K562 (cell line): ENCODE measurements around the gene AIMP2. TPM values are rescaled to one million over a fixed set of nuclear protein-coding genes. Genes with fewer than 3 reads are reported as not detected.

Experiments
- ATF1 ChIP-seq, 2 experiments: fragments of 450-650 bp in 1 of 2; IDR thresholded peaks; 2 replicates each; pipeline ENCODE4 v1.6.1; 2016; ENCODE audit warnings: missing compliant biosample characterization in 1 of 2, missing genetic modification characterization in 1 of 2
- ELF1 ChIP-seq: fragments of 200-800 bp; sonication (Bioruptor generic); IDR thresholded peaks from 2 replicates; pipeline ENCODE4 v1.6.1; 2016; ENCODE audit warnings: missing genetic modification characterization, missing compliant biosample characterization
- HDAC1 ChIP-seq, 2 experiments: fragments of 450-650 bp; IDR thresholded peaks; 2 replicates each; pipeline ENCODE4 v1.6.1; 2016 to 2017; ENCODE audit warnings: inconsistent platforms in 1 of 2, mild to moderate bottlenecking in 1 of 2, moderate library complexity in 1 of 2
- JUN ChIP-seq, 2 experiments: sonication (generic) in 1 of 2; formaldehyde crosslinking in 1 of 2; IDR thresholded peaks; 2 replicates each; pipeline versions ENCODE4 v1.6.1 to v1.8.0; 2012 to 2022; ENCODE audit warnings: borderline replicate concordance in 2 of 2, mild to moderate bottlenecking in 2 of 2, improper control_type of control experiment in 1 of 2, low read depth in 1 of 2, low read length in 1 of 2, missing genetic modification reagents in 1 of 2
- SIRT6 ChIP-seq: IDR thresholded peaks from one replicate; pipeline ENCODE4 v1.6.1; 2012; ENCODE audit warnings: low read depth, mild to moderate bottlenecking, control low read depth, inconsistent platforms, low read length, moderate library complexity
- SREBF1 ChIP-seq: fragments of 150-350 bp; IDR thresholded peaks from 2 replicates; pipeline ENCODE4 v1.6.1; 2014; ENCODE audit warnings: antibody characterized with exemption, low read depth, low read length, borderline replicate concordance
- TAL1 ChIP-seq: fragments of 450-650 bp; IDR thresholded peaks from 2 replicates; pipeline ENCODE4 v1.6.1; 2016; ENCODE audit warnings: mild to moderate bottlenecking
- polyA plus RNA-seq, 8 experiments: library from polyadenylated mRNA; depleted of rRNA in 4 of 8; stranded (reverse) in 5 of 8; unstranded in 3 of 8; fragments of >200 nt; fragmentation: Nextera tagmentation in 2 of 8; fragmentation: Illumina TruSeq in 1 of 8; extraction: Ambion mirVana in 2 of 8; extraction: Trizol in 1 of 8; gene quantifications; 2 replicates each; pipeline versions ENCODE4 v1.2.1 to v1.2.3, GENCODE V29; 2011 to 2014; ENCODE audit warnings: inconsistent platforms in 1 of 8, missing spikeins in 1 of 8
- total RNA-seq, 7 experiments: library from RNA; depleted of rRNA in 6 of 7; stranded (reverse); fragments of >200 nt in 6 of 7; fragmentation: Illumina TruSeq in 2 of 7; extraction: Trizol in 2 of 7; gene quantifications; 2 replicates each; pipeline versions ENCODE4 v1.2.1 to v1.2.3, GENCODE V29; 2011 to 2021; ENCODE audit warnings: low replicate concordance in 1 of 7
- TF ChIP-seq, protein P1 (sequence below): fragments of 450-650 bp; IDR thresholded peaks from 2 replicates; pipeline ENCODE4 v1.7.0; 2016; ENCODE audit warnings: borderline replicate concordance
- TF ChIP-seq, protein P2 (sequence below): fragments of 250-450 bp; sonication (Bioruptor Pico); IDR thresholded peaks from 2 replicates; pipeline ENCODE4 v1.6.1; 2021; ENCODE audit warnings: mild to moderate bottlenecking
- TF ChIP-seq, protein P3 (sequence below): fragments of 150-350 bp; conservative IDR thresholded peaks from 2 replicates; pipeline ENCODE4 v1.6.1; 2014; ENCODE audit warnings: low read length
- TF ChIP-seq, protein P4 (sequence below), 2 experiments: fragments of 250-450 bp in 1 of 2; fragments of 450-650 bp in 1 of 2; sonication (Bioruptor Pico) in 1 of 2; IDR thresholded peaks; 2 replicates each; pipeline versions ENCODE4 v1.6.1 to v1.8.0; 2016 to 2021; ENCODE audit warnings: mild to moderate bottlenecking in 2 of 2, moderate library complexity in 2 of 2, missing compliant biosample characterization in 1 of 2, missing genetic modification characterization in 1 of 2
- TF ChIP-seq, protein P5 (sequence below): fragments of 450-650 bp; IDR thresholded peaks from 2 replicates; pipeline ENCODE4 v1.6.1; 2018; ENCODE audit warnings: mild to moderate bottlenecking, low read depth; ENCODE audit not compliant: partially characterized antibody
- TF ChIP-seq, protein P6 (sequence below): sonication (generic); formaldehyde crosslinking; IDR thresholded peaks from 2 replicates; pipeline ENCODE4 v1.8.0; 2022; ENCODE audit warnings: missing genetic modification reagents, mild to moderate bottlenecking, borderline replicate concordance

The AIMP2 gene
- total and polyA plus RNA-seq, 9 of the 15 experiments (the other 6 are each of a cell fraction or from before 2014, with no cell fraction given), result 47.5 to 84.9 (median 63.5) TPM

DNA sequence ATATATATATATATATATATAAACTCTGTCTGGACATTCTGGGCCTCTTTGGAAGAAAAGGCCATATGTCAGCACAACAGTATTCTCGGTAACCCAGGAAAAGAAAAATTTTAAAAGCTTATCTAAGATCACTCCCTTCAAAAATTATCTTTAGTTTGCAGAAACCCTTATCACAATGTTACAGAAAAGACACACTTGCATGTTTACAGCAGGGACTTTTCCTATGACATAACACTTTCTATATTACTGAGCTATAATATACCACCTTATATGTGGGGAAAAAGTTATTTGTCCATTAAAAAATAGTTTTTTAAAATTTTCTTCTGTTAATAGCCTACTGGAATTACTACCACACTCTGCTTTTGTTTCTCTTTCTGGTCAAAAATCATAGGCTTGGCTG, 47.5 kb downstream of the AIMP2 start (continued):
- TF ChIP-seq, protein P1, sequence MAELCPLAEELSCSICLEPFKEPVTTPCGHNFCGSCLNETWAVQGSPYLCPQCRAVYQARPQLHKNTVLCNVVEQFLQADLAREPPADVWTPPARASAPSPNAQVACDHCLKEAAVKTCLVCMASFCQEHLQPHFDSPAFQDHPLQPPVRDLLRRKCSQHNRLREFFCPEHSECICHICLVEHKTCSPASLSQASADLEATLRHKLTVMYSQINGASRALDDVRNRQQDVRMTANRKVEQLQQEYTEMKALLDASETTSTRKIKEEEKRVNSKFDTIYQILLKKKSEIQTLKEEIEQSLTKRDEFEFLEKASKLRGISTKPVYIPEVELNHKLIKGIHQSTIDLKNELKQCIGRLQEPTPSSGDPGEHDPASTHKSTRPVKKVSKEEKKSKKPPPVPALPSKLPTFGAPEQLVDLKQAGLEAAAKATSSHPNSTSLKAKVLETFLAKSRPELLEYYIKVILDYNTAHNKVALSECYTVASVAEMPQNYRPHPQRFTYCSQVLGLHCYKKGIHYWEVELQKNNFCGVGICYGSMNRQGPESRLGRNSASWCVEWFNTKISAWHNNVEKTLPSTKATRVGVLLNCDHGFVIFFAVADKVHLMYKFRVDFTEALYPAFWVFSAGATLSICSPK, result no peak
- TF ChIP-seq HDAC1 (IDR thresholded peaks at IDR 0.05), result peak; percentile 46 to 66; a peak in 1 of 4 replicates
- TF ChIP-seq TAL1, result peak; percentile 98
- no peak for TF ChIP-seq SREBF1
- no peak for TF ChIP-seq ATF1 (CRISPR knock-in tag; IDR thresholded peaks at IDR 0.05)
- TF ChIP-seq ATF1 (tag; IDR thresholded peaks at IDR 0.05), result no peak
- TF ChIP-seq, protein P2, sequence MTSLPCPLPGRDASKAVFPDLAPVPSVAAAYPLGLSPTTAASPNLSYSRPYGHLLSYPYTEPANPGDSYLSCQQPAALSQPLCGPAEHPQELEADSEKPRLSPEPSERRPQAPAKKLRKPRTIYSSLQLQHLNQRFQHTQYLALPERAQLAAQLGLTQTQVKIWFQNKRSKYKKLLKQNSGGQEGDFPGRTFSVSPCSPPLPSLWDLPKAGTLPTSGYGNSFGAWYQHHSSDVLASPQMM, result no peak
- TF ChIP-seq SIRT6, result no peak
- TF ChIP-seq JUN (IDR thresholded peaks at IDR 0.05; ENCODE audit: borderline replicate concordance, low read depth, low read length), result 0 out of 2 replicates have a peak, but pooled peaks have one; percentile 9
- no peak for TF ChIP-seq JUN (CRISPR knock-in tag; IDR thresholded peaks at IDR 0.05; ENCODE audit: borderline replicate concordance)
- TF ChIP-seq, protein P3, sequence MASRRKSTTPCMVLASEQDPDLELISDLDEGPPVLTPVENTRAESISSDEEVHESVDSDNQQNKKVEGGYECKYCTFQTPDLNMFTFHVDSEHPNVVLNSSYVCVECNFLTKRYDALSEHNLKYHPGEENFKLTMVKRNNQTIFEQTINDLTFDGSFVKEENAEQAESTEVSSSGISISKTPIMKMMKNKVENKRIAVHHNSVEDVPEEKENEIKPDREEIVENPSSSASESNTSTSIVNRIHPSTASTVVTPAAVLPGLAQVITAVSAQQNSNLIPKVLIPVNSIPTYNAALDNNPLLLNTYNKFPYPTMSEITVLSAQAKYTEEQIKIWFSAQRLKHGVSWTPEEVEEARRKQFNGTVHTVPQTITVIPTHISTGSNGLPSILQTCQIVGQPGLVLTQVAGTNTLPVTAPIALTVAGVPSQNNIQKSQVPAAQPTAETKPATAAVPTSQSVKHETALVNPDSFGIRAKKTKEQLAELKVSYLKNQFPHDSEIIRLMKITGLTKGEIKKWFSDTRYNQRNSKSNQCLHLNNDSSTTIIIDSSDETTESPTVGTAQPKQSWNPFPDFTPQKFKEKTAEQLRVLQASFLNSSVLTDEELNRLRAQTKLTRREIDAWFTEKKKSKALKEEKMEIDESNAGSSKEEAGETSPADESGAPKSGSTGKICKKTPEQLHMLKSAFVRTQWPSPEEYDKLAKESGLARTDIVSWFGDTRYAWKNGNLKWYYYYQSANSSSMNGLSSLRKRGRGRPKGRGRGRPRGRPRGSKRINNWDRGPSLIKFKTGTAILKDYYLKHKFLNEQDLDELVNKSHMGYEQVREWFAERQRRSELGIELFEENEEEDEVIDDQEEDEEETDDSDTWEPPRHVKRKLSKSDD, result no peak
- TF ChIP-seq, protein P4, sequence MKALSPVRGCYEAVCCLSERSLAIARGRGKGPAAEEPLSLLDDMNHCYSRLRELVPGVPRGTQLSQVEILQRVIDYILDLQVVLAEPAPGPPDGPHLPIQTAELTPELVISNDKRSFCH (CRISPR knock-in tag; IDR thresholded peaks at IDR 0.05), result no peak
- TF ChIP-seq, protein P4 (tag; IDR thresholded peaks at IDR 0.05), result no peak
- TF ChIP-seq, protein P5, sequence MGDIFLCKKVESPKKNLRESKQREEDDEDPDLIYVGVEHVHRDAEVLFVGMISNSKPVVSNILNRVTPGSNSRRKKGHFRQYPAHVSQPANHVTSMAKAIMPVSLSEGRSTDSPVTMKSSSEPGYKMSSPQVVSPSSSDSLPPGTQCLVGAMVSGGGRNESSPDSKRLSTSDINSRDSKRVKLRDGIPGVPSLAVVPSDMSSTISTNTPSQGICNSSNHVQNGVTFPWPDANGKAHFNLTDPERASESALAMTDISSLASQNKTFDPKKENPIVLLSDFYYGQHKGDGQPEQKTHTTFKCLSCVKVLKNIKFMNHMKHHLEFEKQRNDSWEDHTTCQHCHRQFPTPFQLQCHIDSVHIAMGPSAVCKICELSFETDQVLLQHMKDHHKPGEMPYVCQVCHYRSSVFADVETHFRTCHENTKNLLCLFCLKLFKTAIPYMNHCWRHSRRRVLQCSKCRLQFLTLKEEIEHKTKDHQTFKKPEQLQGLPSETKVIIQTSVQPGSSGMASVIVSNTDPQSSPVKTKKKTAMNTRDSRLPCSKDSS, result no peak
- no peak for TF ChIP-seq ELF1
- TF ChIP-seq, protein P6, sequence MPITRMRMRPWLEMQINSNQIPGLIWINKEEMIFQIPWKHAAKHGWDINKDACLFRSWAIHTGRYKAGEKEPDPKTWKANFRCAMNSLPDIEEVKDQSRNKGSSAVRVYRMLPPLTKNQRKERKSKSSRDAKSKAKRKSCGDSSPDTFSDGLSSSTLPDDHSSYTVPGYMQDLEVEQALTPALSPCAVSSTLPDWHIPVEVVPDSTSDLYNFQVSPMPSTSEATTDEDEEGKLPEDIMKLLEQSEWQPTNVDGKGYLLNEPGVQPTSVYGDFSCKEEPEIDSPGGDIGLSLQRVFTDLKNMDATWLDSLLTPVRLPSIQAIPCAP (CRISPR knock-in tag), result no peak
